K562 (cell line): Measurements from ENCODE around the gene CMTM4.

ENCODE experiments used
- CTCF ChIP-seq, 3 experiments: IDR thresholded peaks in 2 of 3; conservative IDR thresholded peaks in 1 of 3; 2 replicates each; pipeline ENCODE4 v1.5.1; 2011 to 2012; ENCODE audit warnings: low read length in 3 of 3, mild to moderate bottlenecking in 3 of 3, control low read depth in 2 of 3, improper control_type of control experiment in 1 of 3, inconsistent platforms in 1 of 3, low read depth in 1 of 3, mixed read lengths in 1 of 3, moderate library complexity in 1 of 3; ENCODE audit not compliant: insufficient read depth in 2 of 3
- GABPA ChIP-seq: fragments of 200-800 bp; sonication (Bioruptor generic); conservative IDR thresholded peaks from 2 replicates; pipeline ENCODE4 v1.6.1; 2016; ENCODE audit warnings: low read depth, missing genetic modification characterization, missing compliant biosample characterization
- GATAD2A ChIP-seq: fragments of 450-650 bp; IDR thresholded peaks from 2 replicates; pipeline ENCODE4 v1.6.1; 2017
- POLR2A ChIP-seq: fragments of 450-650 bp; conservative IDR thresholded peaks from 2 replicates; pipeline ENCODE4 v1.6.1; 2016
- USF1 ChIP-seq: sonication (generic); formaldehyde crosslinking; IDR thresholded peaks from 2 replicates; pipeline ENCODE4 v1.9.0; 2022; ENCODE audit warnings: mild to moderate bottlenecking, missing genetic modification reagents
- ZNF146 ChIP-seq: IDR thresholded peaks from one replicate; pipeline ENCODE4 v1.6.1; 2018; ENCODE audit warnings: missing compliant biosample characterization; ENCODE audit not compliant: unreplicated experiment

- TF ChIP-seq POLR2A = no peak
- TF ChIP-seq USF1 (CRISPR knock-in tag) = no peak
- TF ChIP-seq CTCF (IDR thresholded peaks at IDR 0.05 in 2 of 3, conservative IDR thresholded peaks at IDR 0.05 in 1 of 3; ENCODE audit: insufficient read depth in 2 of 3, low read depth in 1 of 3, low read length in 3 of 3) = no peak
- no peak for TF ChIP-seq GATAD2A
- TF ChIP-seq ZNF146 (CRISPR knock-in tag) = no peak
- TF ChIP-seq GABPA (tag) = no peak
These were observed 72.8 kb downstream of the CMTM4 start for GRCh38 chr16:66623755-66624154.
